B cell (primary cell): ENCODE results near the gene NONO. TPM values are rescaled to one million over a fixed set of nuclear protein-coding genes. Genes with fewer than 3 reads are reported as not detected.
"Not testable (repeated sequence)": the region's sequence is repeated elsewhere in the genome, so short reads cannot be mapped to it uniquely, and the experiment has no call there.

Experiments
- ATAC-seq: fragments of 200-7000 bp; cut with Tn5 transposase; one replicate; pipeline ENCODE4 v1.10.0; 2021; ENCODE audit warnings: low read depth, mild to moderate bottlenecking, moderate number of reproducible peaks, moderate library complexity
- CTCF ChIA-PET: fragments of 350-600 bp; sonication (Branson Sonifier 250); formaldehyde crosslinking; loops from one replicate; lab custom pipeline; 2021; ENCODE audit warnings: antibody characterized with exemption, inconsistent platforms; lab: Charles Lee
- POLR2A ChIA-PET: fragments of 350-600 bp; sonication (Branson Sonifier 250); formaldehyde crosslinking; loops from one replicate; lab custom pipeline; 2021; ENCODE audit warnings: antibody characterized with exemption; lab: Charles Lee
- DNase-seq: peaks from one replicate; pipeline ENCODE4 v3.0.0; 2013
- H2AFZ ChIP-seq: 2 replicates; pipeline ENCODE4 v1.6.1; 2012; ENCODE audit warnings: mild to moderate bottlenecking, low read depth, low read length; ENCODE audit not compliant: insufficient read depth, poor library complexity, severe bottlenecking
- H3K27ac ChIP-seq, 2 donors: 1 replicate in 1 of 2; 2 replicates in 1 of 2; pipeline ENCODE4 v1.5.1; 2012 to 2013; ENCODE audit warnings: low read length in 2 of 2, mild to moderate bottlenecking in 2 of 2, moderate library complexity in 1 of 2
- H3K27me3 ChIP-seq, 4 experiments: fragments of 200-600 bp in 1 of 4; sonication (generic) in 1 of 4; replicated peaks in 1 of 4; 1 replicate in 2 of 4; 2 replicates in 2 of 4; pipeline versions ENCODE4 v1.6.1 to v1.7.0; 2013 to 2016; ENCODE audit warnings: low read length in 3 of 4, mild to moderate bottlenecking in 2 of 4, mixed read lengths in 1 of 4, moderate library complexity in 1 of 4; ENCODE audit not compliant: insufficient read depth in 4 of 4, control insufficient read depth in 3 of 4; ENCODE audit errors: control extremely low read depth in 1 of 4
- H3K36me3 ChIP-seq, 2 experiments: replicated peaks in 1 of 2; 1 replicate in 1 of 2; 2 replicates in 1 of 2; pipeline versions ENCODE4 v1.6.1 to v1.7.1; 2013; ENCODE audit warnings: low read length in 1 of 2; ENCODE audit not compliant: insufficient read depth in 2 of 2, control insufficient read depth in 1 of 2; ENCODE audit errors: control extremely low read depth in 1 of 2, extremely low read depth in 1 of 2
- H3K4me1 ChIP-seq, 2 donors: fragments of 200-600 bp in 1 of 2; sonication (generic) in 1 of 2; 1 replicate in 1 of 2; 2 replicates in 1 of 2; pipeline versions ENCODE4 v1.5.1 to v1.6.1; 2013 to 2017; ENCODE audit warnings: low read length in 2 of 2; ENCODE audit not compliant: control insufficient read depth in 2 of 2, insufficient read depth in 2 of 2
- H3K4me2 ChIP-seq: replicated peaks from 2 replicates; pipeline ENCODE3; 2012; ENCODE audit warnings: mild to moderate bottlenecking, low read depth, low read length; ENCODE audit not compliant: poor library complexity, severe bottlenecking
- H3K4me3 ChIP-seq, 5 experiments: fragments of 200-600 bp in 1 of 5; sonication (generic) in 1 of 5; 1 replicate in 3 of 5; 2 replicates in 2 of 5; pipeline versions ENCODE4 v1.5.1 to v1.7.0; 2011 to 2016; ENCODE audit warnings: low read length in 4 of 5, mild to moderate bottlenecking in 4 of 5, low read depth in 2 of 5, control low read depth in 1 of 5, moderate library complexity in 1 of 5; ENCODE audit not compliant: insufficient read depth in 1 of 5; ENCODE audit errors: control extremely low read depth in 1 of 5, extremely low read depth in 1 of 5
- H3K79me2 ChIP-seq: fragments of 200-600 bp; sonication (generic); one replicate; pipeline ENCODE4 v1.6.0; 2016; ENCODE audit warnings: low read length; ENCODE audit not compliant: control insufficient read depth, insufficient read depth
- H3K9ac ChIP-seq: fragments of 200-600 bp; sonication (generic); 2 replicates; pipeline ENCODE4 v1.6.1; 2017; ENCODE audit warnings: mild to moderate bottlenecking, low read length, moderate library complexity
- H3K9me3 ChIP-seq, 3 donors: one replicate each; pipeline versions ENCODE4 v1.6.1 to v1.7.1; 2013; ENCODE audit warnings: low read length in 2 of 3; ENCODE audit not compliant: control insufficient read depth in 2 of 3, insufficient read depth in 1 of 3; ENCODE audit errors: control extremely low read depth in 1 of 3
- H4K20me1 ChIP-seq: 2 replicates; pipeline ENCODE4 v1.6.0; 2012; ENCODE audit warnings: mild to moderate bottlenecking, low read length; ENCODE audit not compliant: insufficient read depth, control insufficient read depth, poor library complexity, severe bottlenecking
- H3K27ac Mint-ChIP-seq: one replicate; pipeline ENCODE4 v1.8.0; 2021; ENCODE audit warnings: mixed read lengths
- H3K27me3 Mint-ChIP-seq: one replicate; pipeline ENCODE4 v1.8.0; 2021; ENCODE audit warnings: mixed read lengths
- H3K4me1 Mint-ChIP-seq: one replicate; pipeline ENCODE4 v1.8.0; 2021; ENCODE audit warnings: mixed read lengths
- H3K4me3 Mint-ChIP-seq: one replicate; pipeline ENCODE4 v1.8.0; 2021; ENCODE audit warnings: mixed read lengths
- H3K9me3 Mint-ChIP-seq: one replicate; pipeline ENCODE4 v1.8.0; 2022; ENCODE audit warnings: mixed read lengths; ENCODE audit not compliant: insufficient read depth
- EZH2 ChIP-seq: IDR thresholded peaks from 2 replicates; pipeline ENCODE4 v1.6.1; 2012; ENCODE audit warnings: borderline replicate concordance, low read depth, mild to moderate bottlenecking, moderate library complexity, low read length; ENCODE audit not compliant: insufficient read depth, poor library complexity, severe bottlenecking
- WGBS: methylation state at CpG from one replicate; pipeline ENCODE4 v1.1.5; 2013; ENCODE audit warnings: missing lambda C conversion rate; ENCODE audit not compliant: insufficient coverage; 5-methylcytosine and 5-hydroxymethylcytosine counted together
- intact Hi-C: fragments of 100-400 bp; cut with micrococcal nuclease; formaldehyde crosslinking; loops from one replicate; pipeline ENCODE4 v1.10.0; 2022
- polyA plus RNA-seq: library from polyadenylated mRNA; depleted of rRNA; stranded (reverse); fragments of >200 nt; gene quantifications from 2 replicates; pipeline ENCODE4 v1.2.3, GENCODE V29; 2012
- total RNA-seq, 2 donors: library from RNA; stranded (reverse); fragments of 120-200 nt in 1 of 2; gene quantifications; 1 replicate in 1 of 2; 2 replicates in 1 of 2; pipeline versions ENCODE4 v1.2.3 to v1.2.4, GENCODE V29; 2013 to 2022
- TF ChIP-seq, protein P1 (sequence below): fragments of 200-600 bp; IDR thresholded peaks from one replicate; pipeline ENCODE4 v1.8.0; 2022; ENCODE audit warnings: antibody characterized with exemption, mild to moderate bottlenecking

The NONO gene
- total and polyA plus RNA-seq, 2 donors (not counting 1 experiment from before 2014, with no cell fraction given) = 112 to 286 TPM

DNA sequence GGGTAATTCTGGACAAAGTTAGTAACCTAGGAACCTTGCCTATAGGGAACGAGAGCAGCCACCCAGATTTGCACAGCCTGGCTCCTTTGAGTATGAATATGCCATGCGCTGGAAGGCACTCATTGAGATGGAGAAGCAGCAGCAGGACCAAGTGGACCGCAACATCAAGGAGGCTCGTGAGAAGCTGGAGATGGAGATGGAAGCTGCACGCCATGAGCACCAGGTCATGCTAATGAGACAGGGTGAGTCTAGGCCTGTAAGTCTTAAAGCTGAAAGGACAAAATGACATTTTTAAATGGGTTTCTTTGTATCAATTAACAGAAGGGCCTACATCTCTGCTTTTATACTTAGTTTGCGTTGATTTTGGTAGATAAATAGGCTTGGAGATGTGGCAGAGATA is 13.4 kb downstream of the NONO start:
- H3K36me3 ChIP-seq = peaks cover 0 to 60% of the 10 kb centered on the region in 2 experiments
- no peaks in the 10 kb centered on the region for H3K4me1 Mint-ChIP-seq
- no peak for TF ChIP-seq EZH2
- TF ChIP-seq, protein P1, sequence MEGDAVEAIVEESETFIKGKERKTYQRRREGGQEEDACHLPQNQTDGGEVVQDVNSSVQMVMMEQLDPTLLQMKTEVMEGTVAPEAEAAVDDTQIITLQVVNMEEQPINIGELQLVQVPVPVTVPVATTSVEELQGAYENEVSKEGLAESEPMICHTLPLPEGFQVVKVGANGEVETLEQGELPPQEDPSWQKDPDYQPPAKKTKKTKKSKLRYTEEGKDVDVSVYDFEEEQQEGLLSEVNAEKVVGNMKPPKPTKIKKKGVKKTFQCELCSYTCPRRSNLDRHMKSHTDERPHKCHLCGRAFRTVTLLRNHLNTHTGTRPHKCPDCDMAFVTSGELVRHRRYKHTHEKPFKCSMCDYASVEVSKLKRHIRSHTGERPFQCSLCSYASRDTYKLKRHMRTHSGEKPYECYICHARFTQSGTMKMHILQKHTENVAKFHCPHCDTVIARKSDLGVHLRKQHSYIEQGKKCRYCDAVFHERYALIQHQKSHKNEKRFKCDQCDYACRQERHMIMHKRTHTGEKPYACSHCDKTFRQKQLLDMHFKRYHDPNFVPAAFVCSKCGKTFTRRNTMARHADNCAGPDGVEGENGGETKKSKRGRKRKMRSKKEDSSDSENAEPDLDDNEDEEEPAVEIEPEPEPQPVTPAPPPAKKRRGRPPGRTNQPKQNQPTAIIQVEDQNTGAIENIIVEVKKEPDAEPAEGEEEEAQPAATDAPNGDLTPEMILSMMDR = no peak

DNA sequence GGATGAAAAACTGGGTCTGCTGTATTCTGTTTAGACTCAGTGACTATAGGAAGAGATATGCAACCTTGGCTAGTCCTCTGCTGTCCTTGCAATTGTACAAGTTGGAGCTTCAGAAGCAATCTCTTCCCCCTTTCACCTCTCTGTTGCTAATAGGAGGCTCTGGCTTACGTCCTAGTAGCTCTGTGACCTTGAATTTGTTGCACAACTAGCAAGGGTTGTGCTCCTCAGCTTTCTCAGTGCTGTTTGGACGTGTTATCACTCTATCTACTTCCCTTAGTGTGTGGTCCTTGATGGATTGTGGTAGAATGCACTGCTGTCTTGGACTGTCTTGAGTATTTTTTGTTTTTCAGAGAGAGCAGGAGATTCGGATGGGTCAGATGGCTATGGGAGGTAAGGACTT is 14.7 kb downstream of the NONO start:
- Histone ChIP-seq H2AFZ (no peak overlapping the region), H3K9ac (no peak overlapping the region), H3K4me1 (no peaks in the 10 kb centered on the region), H3K4me2 (no peak overlapping the region), H3K27ac (no peak overlapping the region), H4K20me1 (peaks cover 11% of the 10 kb centered on the region), H3K9me3 (no peaks in the 10 kb centered on the region), H3K79me2 (no peaks in the 10 kb centered on the region), H3K4me3 (no peak overlapping the region), H3K36me3 (peaks cover 0 to 47% of the 10 kb centered on the region in 2 experiments), H3K27me3 (no peaks in the 10 kb centered on the region)
- H3K4me1 Mint-ChIP-seq = no peaks in the 10 kb centered on the region
- no peak overlapping the region for H3K4me3 Mint-ChIP-seq
- no peak for TF ChIP-seq EZH2
- TF ChIP-seq, protein P1 = no peak
- intact Hi-C loops = no loop called here
- no peak overlapping the region for H3K27ac Mint-ChIP-seq
- ATAC-seq (no peak), DNase-seq (no peak)
- no peaks in the 10 kb centered on the region for H3K9me3 Mint-ChIP-seq
- ChIA-PET CTCF (no interaction called here), POLR2A (interaction anchor here (0.5 kb wide), 1 partner anchor 37 kb away, joined by 3 read pairs; no protein-coding TSS in a partner anchor)
- 100% methylated on average over 1 of the region's 3 CpGs for WGBS
- H3K27me3 Mint-ChIP-seq = no peaks in the 10 kb centered on the region

More for the DNA sequence above, 13.4 kb downstream of the NONO start:
- no peak overlapping the region for H3K4me2 ChIP-seq
- H3K27ac ChIP-seq = no peak overlapping the region
- Mint-ChIP-seq H3K4me3 (no peak overlapping the region), H3K27me3 (no peaks in the 10 kb centered on the region), H3K27ac (no peak overlapping the region), H3K9me3 (no peaks in the 10 kb centered on the region)
- no peak overlapping the region for H3K4me3 ChIP-seq
- H3K27me3 ChIP-seq = no peaks in the 10 kb centered on the region
- no peaks in the 10 kb centered on the region for H3K9me3 ChIP-seq
- ChIA-PET CTCF (interaction anchor here (0.6 kb wide), 1 partner anchor 31 kb away, joined by 3 read pairs; no protein-coding TSS in a partner anchor), POLR2A (no interaction called here)
- intact Hi-C loops = no loop called here
- no peak for DNase-seq
- WGBS = 100% methylated on average over 1 of the region's 6 CpGs
- H2AFZ ChIP-seq = no peak overlapping the region
- H3K79me2 ChIP-seq = peaks cover 3% of the 10 kb centered on the region
- H3K9ac ChIP-seq = no peak overlapping the region
- peaks cover 11% of the 10 kb centered on the region for H4K20me1 ChIP-seq
- no peaks in the 10 kb centered on the region for H3K4me1 ChIP-seq
- no peak for ATAC-seq

- intact Hi-C loops, H2AFZ ChIP-seq, H4K20me1 ChIP-seq, H3K9me3 Mint-ChIP-seq, H3K79me2 ChIP-seq, H3K27ac Mint-ChIP-seq, H3K27ac ChIP-seq, H3K4me1 ChIP-seq, POLR2A ChIA-PET, H3K4me3 ChIP-seq, H3K27me3 Mint-ChIP-seq, H3K4me1 Mint-ChIP-seq, DNase-seq, ATAC-seq, H3K27me3 ChIP-seq, CTCF ChIA-PET, H3K9ac ChIP-seq, H3K4me3 Mint-ChIP-seq, H3K9me3 ChIP-seq, H3K4me2 ChIP-seq: not testable (repeated sequence)
- peaks cover 0 to 36% of the 10 kb centered on the region in 2 experiments for H3K36me3 ChIP-seq
- 100% methylated on average over 1 of the region's 7 CpGs for WGBS
Measured at GRCh38 chrX:71300064-71300463, 16.6 kb downstream of the NONO start.
